Measurements from ENCODE around the gene ZNF516.

DNA sequence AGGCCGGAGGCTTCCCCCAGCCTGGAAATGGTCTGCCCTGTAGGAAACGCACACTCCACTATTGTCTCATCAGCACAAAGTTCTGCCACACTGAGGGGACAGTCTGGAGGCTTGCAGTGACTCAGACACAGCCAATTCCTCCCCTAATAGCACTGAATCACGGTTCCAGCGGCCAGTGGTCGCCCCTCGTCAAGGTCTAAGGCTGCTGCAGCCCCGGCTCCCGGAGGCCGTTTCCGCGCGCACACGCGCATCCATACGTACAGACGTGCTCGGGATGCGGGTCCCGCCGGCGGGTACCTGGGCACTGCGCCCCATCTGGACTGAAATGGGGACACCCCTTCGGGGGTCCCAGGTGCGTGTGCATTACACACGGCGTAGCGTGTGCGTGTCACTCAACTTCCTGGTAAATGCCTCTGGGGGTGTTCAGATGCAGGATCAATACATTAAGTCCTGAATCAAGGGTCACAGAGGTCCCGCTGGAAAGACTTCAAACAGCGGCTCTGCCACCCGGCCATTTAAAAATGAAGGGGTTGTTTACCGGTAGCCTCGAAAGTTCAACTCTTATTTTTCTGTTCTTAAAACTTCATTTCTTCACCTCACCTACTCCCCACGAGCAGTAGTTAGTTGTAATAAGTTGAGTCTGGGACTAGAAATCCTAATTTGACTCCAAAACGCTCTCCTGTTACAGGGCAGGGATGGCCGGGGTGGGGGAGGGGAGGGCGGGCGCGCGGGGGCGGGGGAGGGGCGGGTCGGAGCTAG is 572 bp upstream of the ZNF516 start:
- TF ChIP-seq FOXM1 (IDR thresholded peaks at IDR 0.05; ENCODE audit: borderline replicate concordance, low read depth) (no peak), YY1 (IDR thresholded peaks at IDR 0.05; ENCODE audit: low read depth) (no peak), RAD21 (IDR thresholded peaks at IDR 0.05; ENCODE audit: low read depth) (no peak), USF1 (IDR thresholded peaks at IDR 0.05) (no peak), EP300 (IDR thresholded peaks at IDR 0.05; ENCODE audit: borderline replicate concordance) (no peak), CREB1 (IDR thresholded peaks at IDR 0.05; ENCODE audit: low read depth) (no peak), TCF12 (IDR thresholded peaks at IDR 0.05; ENCODE audit: low read depth) (no peak), TAF1 (IDR thresholded peaks at IDR 0.05; ENCODE audit: low read depth) (peak; percentile 3; the same call in 1 of the 2 replicates), MAX (IDR thresholded peaks at IDR 0.05) (no peak), EGR1 (IDR thresholded peaks at IDR 0.05) (no peak), ZBTB7A (IDR thresholded peaks at IDR 0.05; ENCODE audit: low read depth) (peak; percentile 82), NFIC (IDR thresholded peaks at IDR 0.05) (no peak)
- TF ChIP-seq, protein P1, sequence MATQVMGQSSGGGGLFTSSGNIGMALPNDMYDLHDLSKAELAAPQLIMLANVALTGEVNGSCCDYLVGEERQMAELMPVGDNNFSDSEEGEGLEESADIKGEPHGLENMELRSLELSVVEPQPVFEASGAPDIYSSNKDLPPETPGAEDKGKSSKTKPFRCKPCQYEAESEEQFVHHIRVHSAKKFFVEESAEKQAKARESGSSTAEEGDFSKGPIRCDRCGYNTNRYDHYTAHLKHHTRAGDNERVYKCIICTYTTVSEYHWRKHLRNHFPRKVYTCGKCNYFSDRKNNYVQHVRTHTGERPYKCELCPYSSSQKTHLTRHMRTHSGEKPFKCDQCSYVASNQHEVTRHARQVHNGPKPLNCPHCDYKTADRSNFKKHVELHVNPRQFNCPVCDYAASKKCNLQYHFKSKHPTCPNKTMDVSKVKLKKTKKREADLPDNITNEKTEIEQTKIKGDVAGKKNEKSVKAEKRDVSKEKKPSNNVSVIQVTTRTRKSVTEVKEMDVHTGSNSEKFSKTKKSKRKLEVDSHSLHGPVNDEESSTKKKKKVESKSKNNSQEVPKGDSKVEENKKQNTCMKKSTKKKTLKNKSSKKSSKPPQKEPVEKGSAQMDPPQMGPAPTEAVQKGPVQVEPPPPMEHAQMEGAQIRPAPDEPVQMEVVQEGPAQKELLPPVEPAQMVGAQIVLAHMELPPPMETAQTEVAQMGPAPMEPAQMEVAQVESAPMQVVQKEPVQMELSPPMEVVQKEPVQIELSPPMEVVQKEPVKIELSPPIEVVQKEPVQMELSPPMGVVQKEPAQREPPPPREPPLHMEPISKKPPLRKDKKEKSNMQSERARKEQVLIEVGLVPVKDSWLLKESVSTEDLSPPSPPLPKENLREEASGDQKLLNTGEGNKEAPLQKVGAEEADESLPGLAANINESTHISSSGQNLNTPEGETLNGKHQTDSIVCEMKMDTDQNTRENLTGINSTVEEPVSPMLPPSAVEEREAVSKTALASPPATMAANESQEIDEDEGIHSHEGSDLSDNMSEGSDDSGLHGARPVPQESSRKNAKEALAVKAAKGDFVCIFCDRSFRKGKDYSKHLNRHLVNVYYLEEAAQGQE (IDR thresholded peaks at IDR 0.05; ENCODE audit: low read depth) = no peak
